ENCODE results near the gene MB. TPM values are rescaled to one million over a fixed set of nuclear protein-coding genes. Genes with fewer than 3 reads are reported as not detected.
A peak's percentile ranks its signal among the peaks of the same experiment; 100 is the strongest.
"Not testable (repeated sequence)": the region's sequence is repeated elsewhere in the genome, so short reads cannot be mapped to it uniquely, and the experiment has no call there.

The MB gene
- total RNA-seq (not detected), polyA plus RNA-seq (ENCODE audit: insufficient read depth, low read depth, low replicate concordance) (0.84 TPM)
- long read RNA-seq, donor 1, result 0 reads
- long read RNA-seq, donor 2, result 0 reads
- long read RNA-seq, donor 3, partial matches to known transcripts, result 0 of 1 reads
- long read RNA-seq, donor 3, other reads (novel, unspliced or antisense), result 0 of 1 reads
- long read RNA-seq, donor 4, result 0 reads
- long read RNA-seq, donor 5, result 0 reads
- long read RNA-seq, donor 6, transcript MB-202 (3 exons, 1,197 nt), result major isoform, 5 of 5 reads
- long read RNA-seq, donor 6, partial matches to known transcripts, result 0 of 5 reads
- long read RNA-seq, donor 6, other reads (novel, unspliced or antisense), result 0 of 5 reads
- long read RNA-seq, donor 7, partial matches to known transcripts, result 0 of 1 reads
- long read RNA-seq, donor 7, other reads (novel, unspliced or antisense), result 0 of 1 reads
- long read RNA-seq, donor 8, result 0 reads
- long read RNA-seq, donor 9, result 0 reads
- long read RNA-seq, donor 10, result 0 reads

DNA sequence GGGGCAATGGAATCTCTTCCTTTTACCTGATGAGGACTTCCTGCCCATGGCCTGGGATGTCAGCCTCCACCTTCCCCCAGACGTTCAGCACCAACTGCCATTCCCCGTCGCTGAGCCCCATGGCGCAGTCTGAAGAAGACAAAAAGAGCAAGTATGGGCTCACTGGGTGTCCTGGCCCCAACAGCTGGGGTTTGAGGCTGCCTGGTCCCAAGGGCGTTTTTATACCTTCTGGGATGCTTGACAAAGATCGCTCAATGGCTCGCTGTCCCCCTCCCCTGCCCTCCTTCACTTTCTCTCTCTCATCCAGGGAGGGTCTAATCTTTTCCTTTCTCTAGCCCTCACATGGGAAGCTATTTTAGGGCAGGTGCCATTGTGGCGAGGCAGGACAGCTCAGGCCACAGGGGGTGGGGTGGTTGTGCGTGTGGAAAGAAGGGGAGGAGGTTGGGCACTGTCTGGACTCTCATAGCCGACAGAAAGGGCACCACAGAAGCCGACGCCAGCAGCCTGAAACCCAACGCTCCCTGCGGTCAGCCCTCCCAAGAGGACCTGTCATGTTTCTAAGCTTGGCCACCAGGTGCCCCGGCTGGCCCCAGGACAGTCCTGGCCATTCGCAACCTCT is at the start of gene MB:
TSS of gene MB (minus strand) at position 193 of the 619 bp plus-strand sequence. CDS start at position 121, 72 bp downstream.
- no peak within 1 kb of the TSS for H3K9ac ChIP-seq (ENCODE audit: low read length in 3 of 3)
- H3K27me3 ChIP-seq (ENCODE audit: control insufficient read depth, insufficient read depth, low read length), result no peaks in the 10 kb centered on the region
- FAIRE-seq (no peak), DNase-seq (peak in 1 of 5 donors; percentile 30)
- no peaks in the 10 kb centered on the region for H3K9me3 ChIP-seq (ENCODE audit: control insufficient read depth in 2 of 3, insufficient read depth in 1 of 3, low read length in 3 of 3)
- intact Hi-C loops (cut with DNase I), result no loop called here
- TF ChIP-seq, protein P1, sequence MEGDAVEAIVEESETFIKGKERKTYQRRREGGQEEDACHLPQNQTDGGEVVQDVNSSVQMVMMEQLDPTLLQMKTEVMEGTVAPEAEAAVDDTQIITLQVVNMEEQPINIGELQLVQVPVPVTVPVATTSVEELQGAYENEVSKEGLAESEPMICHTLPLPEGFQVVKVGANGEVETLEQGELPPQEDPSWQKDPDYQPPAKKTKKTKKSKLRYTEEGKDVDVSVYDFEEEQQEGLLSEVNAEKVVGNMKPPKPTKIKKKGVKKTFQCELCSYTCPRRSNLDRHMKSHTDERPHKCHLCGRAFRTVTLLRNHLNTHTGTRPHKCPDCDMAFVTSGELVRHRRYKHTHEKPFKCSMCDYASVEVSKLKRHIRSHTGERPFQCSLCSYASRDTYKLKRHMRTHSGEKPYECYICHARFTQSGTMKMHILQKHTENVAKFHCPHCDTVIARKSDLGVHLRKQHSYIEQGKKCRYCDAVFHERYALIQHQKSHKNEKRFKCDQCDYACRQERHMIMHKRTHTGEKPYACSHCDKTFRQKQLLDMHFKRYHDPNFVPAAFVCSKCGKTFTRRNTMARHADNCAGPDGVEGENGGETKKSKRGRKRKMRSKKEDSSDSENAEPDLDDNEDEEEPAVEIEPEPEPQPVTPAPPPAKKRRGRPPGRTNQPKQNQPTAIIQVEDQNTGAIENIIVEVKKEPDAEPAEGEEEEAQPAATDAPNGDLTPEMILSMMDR (IDR thresholded peaks at IDR 0.05; ENCODE audit: borderline replicate concordance, extremely low read depth, insufficient read depth), result no peak
- no peaks in the 10 kb centered on the region for H3K36me3 ChIP-seq (ENCODE audit: control insufficient read depth in 2 of 3, insufficient read depth in 3 of 3, low read length in 3 of 3)
- H3K27ac ChIP-seq (ENCODE audit: low read depth in 2 of 2, low read length in 2 of 2), result no peak within 1 kb of the TSS
- H3K4me3 ChIP-seq (ENCODE audit: low read length in 3 of 3), result no peak within 1 kb of the TSS
- no peaks in the 10 kb centered on the region for H3K4me1 ChIP-seq (ENCODE audit: control insufficient read depth in 2 of 3, insufficient read depth in 2 of 3, low read depth in 1 of 3, low read length in 3 of 3)

DNA sequence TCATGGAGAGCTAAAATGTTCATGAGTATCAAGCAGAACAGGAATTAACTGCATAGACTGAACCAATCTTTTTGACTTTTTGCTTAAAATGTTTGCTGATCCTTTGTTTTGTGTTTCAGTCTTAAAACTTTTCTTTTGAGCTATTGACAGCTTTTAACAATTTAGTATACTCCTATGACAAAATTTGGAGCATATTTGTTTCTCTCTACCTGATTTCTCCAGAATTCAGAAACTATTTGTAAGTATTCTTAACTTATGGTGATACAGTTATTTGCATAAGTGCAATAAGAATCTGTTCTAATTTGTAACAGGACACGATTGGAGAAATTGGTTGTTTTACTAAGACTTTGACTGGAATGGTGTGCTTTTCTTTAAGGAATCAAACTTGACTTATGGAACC is 49.6 kb upstream of the MB start:
- DNase-seq; H3K9ac ChIP-seq (ENCODE audit: low read length in 3 of 3); H3K4me1 ChIP-seq (ENCODE audit: control insufficient read depth in 2 of 3, insufficient read depth in 2 of 3, low read depth in 1 of 3, low read length in 3 of 3); H3K9me3 ChIP-seq (ENCODE audit: control insufficient read depth in 2 of 3, insufficient read depth in 1 of 3, low read length in 3 of 3); intact Hi-C loops (cut with DNase I); FAIRE-seq; H3K27me3 ChIP-seq (ENCODE audit: control insufficient read depth, insufficient read depth, low read length); H3K36me3 ChIP-seq (ENCODE audit: control insufficient read depth in 2 of 3, insufficient read depth in 3 of 3, low read length in 3 of 3); H3K27ac ChIP-seq (ENCODE audit: low read depth in 2 of 2, low read length in 2 of 2); H3K4me3 ChIP-seq (ENCODE audit: low read length in 3 of 3): not testable (repeated sequence)

DNA sequence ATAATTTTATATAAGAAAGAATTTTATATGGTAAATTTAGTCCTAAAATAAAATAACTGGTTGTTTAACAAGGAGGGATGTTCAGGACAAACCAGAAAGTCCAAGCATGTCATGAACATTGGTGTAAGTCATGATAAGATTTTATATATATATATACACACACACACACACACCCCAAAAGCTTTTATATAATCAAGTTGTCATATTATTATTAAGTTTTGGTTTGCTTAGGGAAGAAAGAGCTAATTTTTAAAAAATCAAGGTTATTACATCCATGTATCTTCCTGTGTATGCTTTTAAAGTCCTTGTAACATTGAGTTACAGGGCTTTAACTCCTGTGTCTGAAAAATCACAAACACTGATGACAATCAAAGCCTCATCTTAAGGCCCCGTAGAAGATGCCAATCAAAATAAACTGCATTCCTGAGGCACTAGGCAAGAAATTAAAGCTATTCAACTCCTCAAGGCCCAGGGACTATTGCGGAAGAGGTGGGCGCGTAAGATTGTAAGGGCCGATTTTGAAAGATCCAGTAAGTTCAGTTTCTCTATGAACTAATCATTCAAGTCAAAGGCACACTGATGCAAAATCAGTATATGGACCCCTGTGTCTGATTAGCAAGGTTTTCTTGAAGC is 47.9 kb upstream of the MB start:
- H3K4me1 ChIP-seq (ENCODE audit: control insufficient read depth in 2 of 3, insufficient read depth in 2 of 3, low read depth in 1 of 3, low read length in 3 of 3), result no peaks in the 10 kb centered on the region
- H3K9me3 ChIP-seq (ENCODE audit: control insufficient read depth in 2 of 3, insufficient read depth in 1 of 3, low read length in 3 of 3), result peaks cover 0 to 8% (median 0%) of the 10 kb centered on the region in 3 donors
- no peak overlapping the region for H3K9ac ChIP-seq (ENCODE audit: low read length in 3 of 3)
- no peaks in the 10 kb centered on the region for H3K27me3 ChIP-seq (ENCODE audit: control insufficient read depth, insufficient read depth, low read length)
- H3K4me3 ChIP-seq (ENCODE audit: low read length in 3 of 3), result no peak overlapping the region
- FAIRE-seq (no peak), DNase-seq (no peak)
- peaks cover 0 to under 1% (median 0%) of the 10 kb centered on the region in 3 donors for H3K36me3 ChIP-seq (ENCODE audit: control insufficient read depth in 2 of 3, insufficient read depth in 3 of 3, low read length in 3 of 3)
- intact Hi-C loops (cut with DNase I), result no loop called here
- H3K27ac ChIP-seq (ENCODE audit: low read depth in 2 of 2, low read length in 2 of 2), result no peak overlapping the region
- TF ChIP-seq, protein P1 (IDR thresholded peaks at IDR 0.05; ENCODE audit: borderline replicate concordance, extremely low read depth, insufficient read depth), result no peak

DNA sequence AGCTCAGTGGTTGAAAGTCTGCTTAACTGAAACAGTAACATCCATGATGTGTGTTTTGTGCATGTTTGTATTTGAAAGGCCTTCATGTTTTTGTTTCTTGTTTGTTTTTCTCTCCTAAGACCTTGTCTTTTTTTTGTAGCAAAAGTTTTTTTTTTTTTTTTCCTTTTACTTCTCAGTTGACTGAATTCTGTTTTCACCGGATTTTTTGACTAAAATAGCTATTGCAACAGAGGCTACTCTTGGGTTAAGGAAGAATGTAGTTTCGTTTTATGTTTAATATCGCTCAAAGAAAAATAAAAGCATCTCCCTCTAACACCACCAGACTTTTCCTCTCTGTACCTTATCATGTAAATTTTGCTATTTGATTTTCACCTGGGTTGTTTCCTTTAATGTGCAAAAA is 46.2 kb upstream of the MB start:
- intact Hi-C loops (cut with DNase I), result no loop called here
- no peak overlapping the region for H3K27ac ChIP-seq (ENCODE audit: low read depth in 2 of 2, low read length in 2 of 2)
- peak; percentile 8 for FAIRE-seq
- H3K4me1 ChIP-seq (ENCODE audit: control insufficient read depth in 2 of 3, insufficient read depth in 2 of 3, low read depth in 1 of 3, low read length in 3 of 3), result no peaks in the 10 kb centered on the region
- no peaks in the 10 kb centered on the region for H3K27me3 ChIP-seq (ENCODE audit: control insufficient read depth, insufficient read depth, low read length)
- TF ChIP-seq, protein P1 (IDR thresholded peaks at IDR 0.05; ENCODE audit: borderline replicate concordance, extremely low read depth, insufficient read depth), result no peak
- peaks cover 0 to 8% (median 0%) of the 10 kb centered on the region in 3 donors for H3K9me3 ChIP-seq (ENCODE audit: control insufficient read depth in 2 of 3, insufficient read depth in 1 of 3, low read length in 3 of 3)
- no peak overlapping the region for H3K4me3 ChIP-seq (ENCODE audit: low read length in 3 of 3)
- no peak for DNase-seq
- peaks cover 0 to 13% (median 6%) of the 10 kb centered on the region in 3 donors for H3K36me3 ChIP-seq (ENCODE audit: control insufficient read depth in 2 of 3, insufficient read depth in 3 of 3, low read length in 3 of 3)
- H3K9ac ChIP-seq (ENCODE audit: low read length in 3 of 3), result peak overlapping the region in 1 of 3 donors; percentile 23
